Astrocyte of the spinal cord (primary cell): ENCODE measurements around the gene ABTB2.

Experiments used
- DNase-seq: peaks from one replicate; pipeline ENCODE4 v3.0.0; 2011; ENCODE audit warnings: low read depth, low spot score
- H3K4me3 ChIP-seq: 2 replicates; pipeline ENCODE4 v1.5.1; 2011; ENCODE audit warnings: low read depth, mild to moderate bottlenecking, low read length, moderate library complexity
- CTCF ChIP-seq: IDR thresholded peaks from 2 replicates; pipeline ENCODE4 v1.5.1; 2012; ENCODE audit warnings: low read depth, mild to moderate bottlenecking, low read length, inconsistent platforms
- in situ Hi-C: cut with HindIII; loops from 2 replicates; pipeline ENCODE4 v1.10.0; 2017; ENCODE audit warnings: low sequenced_read_pairs

ABTB2 gene

GRCh38 chr11:34381775-34382174 lies 24.0 kb upstream of the ABTB2 start:
- TF ChIP-seq CTCF: no peak
- DNase-seq: no peak
- in situ Hi-C loops: no loop called here

DNA sequence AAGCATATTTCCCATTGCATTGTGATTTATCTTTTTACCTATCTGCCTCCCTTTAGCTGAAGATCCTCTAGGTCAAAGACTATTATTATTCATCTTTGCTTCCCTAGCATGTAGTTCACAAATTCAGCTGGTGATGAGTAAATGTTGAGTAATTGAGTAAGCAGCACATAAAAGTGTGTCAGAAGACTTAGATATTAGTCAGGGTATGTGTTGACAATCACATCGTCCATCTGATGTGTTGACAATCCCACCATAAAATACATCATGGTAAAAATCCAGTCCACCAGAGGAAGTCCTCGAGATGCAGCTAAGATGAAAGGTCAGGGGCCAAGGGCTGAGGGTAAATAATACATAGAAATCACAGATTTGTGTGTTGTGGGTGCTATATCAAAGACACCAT lies 22.9 kb upstream of the ABTB2 start:
- no peak for TF ChIP-seq CTCF
- H3K4me3 ChIP-seq: no peak overlapping the region
- peak; percentile 55 for DNase-seq
- in situ Hi-C loops: no loop called here

More at GRCh38 chr11:34381775-34382174, 24.0 kb upstream of the ABTB2 start:
- H3K4me3 ChIP-seq: no peak overlapping the region

GRCh38 chr11:34379539-34379938 lies 21.7 kb upstream of the ABTB2 start:
- no peak for TF ChIP-seq CTCF
- no peak overlapping the region for H3K4me3 ChIP-seq
- in situ Hi-C loops: no loop called here
- no peak for DNase-seq

GRCh38 chr11:34379079-34379478 lies 21.3 kb upstream of the ABTB2 start:
- DNase-seq: peak; percentile 52
- no peak for TF ChIP-seq CTCF
- in situ Hi-C loops: no loop called here

DNA sequence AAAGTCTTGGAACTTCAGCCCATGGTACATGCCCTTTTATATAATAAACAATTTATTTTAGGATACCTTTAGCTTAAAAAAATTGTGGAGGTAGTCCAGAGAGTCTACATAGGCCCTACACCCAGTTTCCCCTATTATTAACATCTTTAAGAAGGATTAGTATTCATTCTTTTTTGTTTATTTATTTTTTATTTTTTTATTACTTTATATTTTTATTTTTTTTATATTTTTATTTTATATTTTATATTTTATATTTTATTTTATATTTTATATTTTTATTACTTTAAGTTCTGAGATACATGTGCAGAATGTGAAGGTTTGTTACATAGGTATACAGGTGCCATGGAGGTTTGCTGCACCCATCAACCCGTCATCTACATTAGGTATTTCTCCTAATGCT lies 15.9 kb upstream of the ABTB2 start:
- no peak for TF ChIP-seq CTCF
- no peak overlapping the region for H3K4me3 ChIP-seq
- in situ Hi-C loops: no loop called here
- no peak for DNase-seq

More at GRCh38 chr11:34379079-34379478, 21.3 kb upstream of the ABTB2 start:
- H3K4me3 ChIP-seq: no peak overlapping the region

GRCh38 chr11:34366522-34366921 lies 8.7 kb upstream of the ABTB2 start:
- no peak for TF ChIP-seq CTCF
- no peak for DNase-seq
- no peak overlapping the region for H3K4me3 ChIP-seq
- in situ Hi-C loops: no loop called here

DNA sequence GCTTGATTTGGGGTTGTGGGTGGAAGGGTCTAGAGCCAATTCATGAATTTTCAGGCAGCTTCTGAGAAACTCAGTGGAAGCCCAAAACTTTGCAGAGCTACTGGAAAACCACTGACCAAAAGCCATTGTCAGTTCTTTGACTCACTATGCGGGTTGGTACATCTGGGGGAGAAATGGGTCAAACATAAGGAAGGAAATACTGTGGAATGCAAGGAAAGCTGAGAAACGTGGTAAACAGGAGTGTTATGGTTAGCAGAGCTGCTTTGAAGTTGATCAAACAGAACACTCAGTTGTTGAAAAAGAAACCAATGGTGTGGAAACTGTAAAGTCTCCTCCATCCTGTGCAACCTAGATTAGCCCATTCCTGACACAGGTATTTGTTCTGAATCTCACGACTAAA lies 6.3 kb upstream of the ABTB2 start:
- DNase-seq: peak; percentile 54
- TF ChIP-seq CTCF: no peak
- in situ Hi-C loops: no loop called here
- H3K4me3 ChIP-seq: no peak overlapping the region
